Mesendoderm (in vitro differentiated cells): ENCODE results near the gene TRAK1.
A peak's percentile ranks its signal among the peaks of the same experiment; 100 is the strongest.

Experiments
- DNase-seq: peaks from one replicate; pipeline ENCODE4 v3.0.0; 2013
- H2AK5ac ChIP-seq: 2 replicates; pipeline ENCODE4 v1.6.1; 2013; ENCODE audit warnings: low read length, inconsistent platforms
- H2BK120ac ChIP-seq: 2 replicates; pipeline ENCODE4 v1.6.1; 2013; ENCODE audit warnings: low read depth, mild to moderate bottlenecking, low read length, moderate library complexity, mixed read lengths
- H2BK15ac ChIP-seq: replicated peaks from 2 replicates; pipeline ENCODE4 v1.6.1; 2013; ENCODE audit warnings: low read depth, mild to moderate bottlenecking, moderate library complexity
- H2BK5ac ChIP-seq: 2 replicates; pipeline ENCODE4 v1.6.1; 2013; ENCODE audit warnings: low read length, inconsistent platforms
- H3K18ac ChIP-seq: 2 replicates; pipeline ENCODE4 v1.6.1; 2013; ENCODE audit warnings: mild to moderate bottlenecking, low read length, mixed read lengths
- H3K23ac ChIP-seq: one replicate; pipeline ENCODE4 v1.6.1; 2013; ENCODE audit warnings: low read length
- H3K27ac ChIP-seq: 2 replicates; pipeline ENCODE4 v1.5.1; 2013; ENCODE audit warnings: low read depth, mild to moderate bottlenecking, inconsistent platforms, low read length, moderate library complexity
- H3K27me3 ChIP-seq: 2 replicates; pipeline ENCODE4 v1.6.1; 2013; ENCODE audit warnings: low read length, control low read depth, mild to moderate bottlenecking, inconsistent platforms; ENCODE audit not compliant: insufficient read depth, poor library complexity
- H3K36me3 ChIP-seq: 2 replicates; pipeline ENCODE4 v1.6.1; 2013; ENCODE audit warnings: low read length, inconsistent platforms; ENCODE audit not compliant: control insufficient read depth, insufficient read depth
- H3K4ac ChIP-seq: one replicate; pipeline ENCODE4 v1.6.1; 2013; ENCODE audit warnings: low read depth, mild to moderate bottlenecking, low read length, moderate library complexity
- H3K4me1 ChIP-seq: 2 replicates; pipeline ENCODE4 v1.6.1; 2013; ENCODE audit warnings: low read depth, low read length, inconsistent platforms; ENCODE audit not compliant: control insufficient read depth
- H3K4me2 ChIP-seq: 2 replicates; pipeline ENCODE4 v1.6.1; 2013; ENCODE audit warnings: low read length
- H3K4me3 ChIP-seq: 2 replicates; pipeline ENCODE4 v1.5.1; 2013; ENCODE audit warnings: mild to moderate bottlenecking, low read length
- H3K56ac ChIP-seq: one replicate; pipeline ENCODE4 v1.6.1; 2013; ENCODE audit warnings: low read length
- H3K79me1 ChIP-seq: 2 replicates; pipeline ENCODE4 v1.6.1; 2013; ENCODE audit warnings: low read length, inconsistent platforms
- H3K79me2 ChIP-seq: 2 replicates; pipeline ENCODE4 v1.6.1; 2013; ENCODE audit warnings: mild to moderate bottlenecking, low read length; ENCODE audit not compliant: control insufficient read depth, insufficient read depth
- H3K9ac ChIP-seq: 2 replicates; pipeline ENCODE4 v1.6.1; 2013; ENCODE audit warnings: low read length, inconsistent platforms
- H4K5ac ChIP-seq: one replicate; pipeline ENCODE4 v1.6.1; 2013; ENCODE audit warnings: low read length
- H4K8ac ChIP-seq: one replicate; pipeline ENCODE4 v1.6.1; 2013; ENCODE audit warnings: low read depth, mild to moderate bottlenecking, control low read depth, low read length, moderate library complexity
- WGBS: extraction: QIAGEN DNeasy Blood & Tissue Kit; methylation state at CpG from one replicate; pipeline ENCODE4 v1.1.7; 2013; ENCODE audit warnings: low lambda C conversion rate, missing lambda C conversion rate; ENCODE audit not compliant: insufficient coverage; ENCODE audit errors: extremely low coverage; 5-methylcytosine and 5-hydroxymethylcytosine counted together

Gene TRAK1

DNA sequence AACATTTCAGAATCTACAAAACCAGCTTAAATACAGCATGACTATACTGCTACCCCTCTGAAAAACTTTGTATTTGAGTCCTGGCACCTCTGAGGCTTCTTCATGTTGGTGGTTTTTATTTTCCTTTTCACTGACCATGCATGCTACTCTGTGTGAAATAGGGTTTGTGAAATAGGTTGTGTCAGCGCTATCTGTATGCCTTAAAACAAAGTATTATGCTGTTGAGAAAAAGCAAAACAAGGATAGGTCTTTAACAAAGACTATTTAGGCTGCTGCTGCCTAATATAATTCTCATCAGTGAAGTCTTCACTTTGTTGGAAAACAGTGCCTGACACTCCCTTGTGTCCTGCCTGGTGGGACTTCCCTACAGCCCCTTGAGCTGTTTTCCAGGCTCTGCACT is 28.7 kb upstream of the TRAK1 start:
- H3K27ac ChIP-seq, result no peak overlapping the region
- no peak overlapping the region for H2BK5ac ChIP-seq
- no peak overlapping the region for H3K4me2 ChIP-seq
- H3K79me2 ChIP-seq, result no peaks in the 10 kb centered on the region
- no peak overlapping the region for H2AK5ac ChIP-seq
- H3K79me1 ChIP-seq, result peaks cover 2% of the 10 kb centered on the region
- H3K4ac ChIP-seq, result no peak overlapping the region
- no peak overlapping the region for H3K18ac ChIP-seq
- no CpG with 5 or more reads among the region's 1 CpG for WGBS
- no peak overlapping the region for H3K9ac ChIP-seq
- H2BK120ac ChIP-seq, result no peak overlapping the region
- no peak overlapping the region for H3K23ac ChIP-seq
- H4K8ac ChIP-seq, result no peak overlapping the region
- no peak overlapping the region for H3K56ac ChIP-seq
- no peak overlapping the region for H3K4me3 ChIP-seq
- H2BK15ac ChIP-seq, result no peak overlapping the region
- no peaks in the 10 kb centered on the region for H3K27me3 ChIP-seq
- peaks cover 5% of the 10 kb centered on the region for H3K4me1 ChIP-seq
- DNase-seq, result no peak
- no peaks in the 10 kb centered on the region for H3K36me3 ChIP-seq
- H4K5ac ChIP-seq, result no peak overlapping the region

GRCh38 chr3:42063888-42064287 is 27.3 kb upstream of the TRAK1 start:
- Histone ChIP-seq H3K9ac (no peak overlapping the region), H3K23ac (no peak overlapping the region), H3K56ac (no peak overlapping the region), H3K4me3 (no peak overlapping the region), H4K8ac (no peak overlapping the region), H3K18ac (no peak overlapping the region), H2BK5ac (no peak overlapping the region), H2BK120ac (no peak overlapping the region), H3K4ac (peak overlapping the region; percentile 49), H3K4me1 (peaks cover 5% of the 10 kb centered on the region), H3K36me3 (no peaks in the 10 kb centered on the region), H3K27ac (no peak overlapping the region), H2BK15ac (no peak overlapping the region), H4K5ac (no peak overlapping the region), H3K79me1 (peaks cover 2% of the 10 kb centered on the region), H3K4me2 (no peak overlapping the region), H3K79me2 (peaks cover 1% of the 10 kb centered on the region), H2AK5ac (no peak overlapping the region), H3K27me3 (no peaks in the 10 kb centered on the region)
- no peak for DNase-seq
- WGBS, result no CpG with 5 or more reads among the region's 6 CpGs

DNA sequence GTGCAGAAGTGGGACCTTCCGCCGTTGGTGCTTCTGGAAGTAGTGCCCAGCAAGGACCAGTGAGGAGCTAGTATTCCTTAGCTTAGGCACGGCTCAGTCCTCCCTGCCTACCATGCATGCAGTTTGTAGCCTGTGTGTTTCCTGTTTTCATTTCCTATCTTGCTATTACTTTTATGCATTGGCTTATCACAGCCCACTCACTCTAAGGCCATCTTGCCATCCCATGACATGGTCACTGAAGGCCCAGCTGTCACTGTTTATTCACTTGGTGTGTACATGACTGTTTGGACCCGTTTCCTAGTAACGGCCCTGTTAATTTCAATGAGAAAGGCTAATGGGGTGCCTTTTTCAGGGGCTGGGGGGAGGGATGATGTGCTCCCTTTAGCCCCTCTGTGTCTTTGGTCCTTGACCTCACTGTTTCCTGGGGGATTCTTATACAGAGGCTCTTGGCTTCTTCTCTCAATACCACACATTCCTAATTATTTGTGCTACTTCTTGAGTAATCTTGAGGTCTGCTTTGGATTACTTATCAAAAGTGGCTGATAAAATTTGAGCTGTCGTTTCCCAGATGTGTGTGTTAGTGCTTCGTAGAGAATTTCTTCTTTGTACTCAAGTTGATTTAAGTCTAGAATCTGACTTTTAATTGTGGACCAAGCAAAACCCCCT is 24.5 kb upstream of the TRAK1 start:
- Histone ChIP-seq H3K4ac (no peak overlapping the region), H2AK5ac (no peak overlapping the region), H3K36me3 (no peaks in the 10 kb centered on the region), H3K27ac (no peak overlapping the region), H3K79me2 (peaks cover 2% of the 10 kb centered on the region), H2BK15ac (no peak overlapping the region), H3K79me1 (peaks cover 6% of the 10 kb centered on the region), H3K18ac (no peak overlapping the region), H4K8ac (no peak overlapping the region), H3K27me3 (no peaks in the 10 kb centered on the region), H3K4me3 (no peak overlapping the region), H3K23ac (peak overlapping the region; percentile 98), H3K4me1 (peaks cover 9% of the 10 kb centered on the region), H3K4me2 (no peak overlapping the region), H4K5ac (no peak overlapping the region), H3K9ac (no peak overlapping the region), H3K56ac (peak overlapping the region; percentile 25), H2BK120ac (no peak overlapping the region), H2BK5ac (no peak overlapping the region)
- no CpG with 5 or more reads among the region's 7 CpGs for WGBS
- peak; percentile 71 for DNase-seq

GRCh38 chr3:42067326-42067725 is 23.8 kb upstream of the TRAK1 start:
- Histone ChIP-seq H3K4me1 (peaks cover 11% of the 10 kb centered on the region), H3K9ac (no peak overlapping the region), H3K4me2 (no peak overlapping the region), H3K23ac (no peak overlapping the region), H2AK5ac (no peak overlapping the region), H2BK5ac (no peak overlapping the region), H4K8ac (no peak overlapping the region), H3K27ac (no peak overlapping the region), H3K27me3 (no peaks in the 10 kb centered on the region), H3K4ac (no peak overlapping the region), H3K56ac (no peak overlapping the region), H4K5ac (no peak overlapping the region), H3K18ac (no peak overlapping the region), H3K79me1 (peaks cover 6% of the 10 kb centered on the region), H3K4me3 (no peak overlapping the region), H3K36me3 (no peaks in the 10 kb centered on the region), H2BK15ac (no peak overlapping the region), H2BK120ac (no peak overlapping the region), H3K79me2 (peaks cover 2% of the 10 kb centered on the region)
- DNase-seq, result no peak
- WGBS, result no CpG with 5 or more reads among the region's 3 CpGs

DNA sequence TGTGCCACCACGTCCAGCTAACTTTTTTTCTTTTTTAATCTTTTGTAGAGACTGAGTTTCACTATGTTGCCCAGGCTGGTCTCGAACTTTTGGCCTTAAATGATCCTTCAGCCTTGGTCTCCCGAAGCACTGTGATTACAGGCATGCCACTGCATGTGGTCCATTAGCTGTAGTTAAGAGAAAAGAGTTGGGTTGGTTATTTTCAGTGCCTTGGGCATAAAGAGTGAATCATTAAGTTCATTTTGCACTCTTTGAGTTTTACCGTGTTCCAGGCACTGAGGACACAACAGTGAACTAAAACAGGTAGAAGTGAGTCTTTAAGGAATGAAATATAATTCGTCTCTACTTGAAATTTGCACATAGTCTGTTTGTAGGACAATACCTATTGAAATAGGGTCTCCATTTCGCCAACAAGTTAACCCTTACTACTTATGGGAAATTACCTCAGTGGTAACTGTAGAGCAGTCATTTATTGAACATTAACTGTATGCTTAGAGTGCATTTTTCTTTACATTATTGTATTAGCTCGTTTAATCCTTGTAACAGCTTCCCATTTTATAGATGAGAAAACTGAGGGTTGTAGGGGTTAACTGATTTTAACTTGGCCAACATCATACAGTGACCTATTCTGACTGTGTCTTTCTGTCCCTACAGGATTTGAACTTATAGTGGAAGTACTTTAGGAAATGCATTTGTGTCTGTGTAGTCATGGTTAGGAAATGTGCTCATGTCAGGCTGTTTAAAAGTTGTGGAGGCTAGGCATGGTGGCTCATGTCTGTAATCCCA is 22.7 kb upstream of the TRAK1 start:
- Histone ChIP-seq H4K8ac (no peak overlapping the region), H3K4ac (no peak overlapping the region), H2BK120ac (no peak overlapping the region), H3K4me2 (no peak overlapping the region), H2AK5ac (no peak overlapping the region), H3K56ac (no peak overlapping the region), H3K36me3 (no peaks in the 10 kb centered on the region), H3K9ac (no peak overlapping the region), H3K79me1 (peaks cover 8% of the 10 kb centered on the region), H3K27me3 (no peaks in the 10 kb centered on the region), H3K79me2 (peaks cover 6% of the 10 kb centered on the region), H3K18ac (no peak overlapping the region), H2BK15ac (no peak overlapping the region), H2BK5ac (no peak overlapping the region), H3K27ac (no peak overlapping the region), H3K4me3 (no peak overlapping the region), H3K23ac (no peak overlapping the region), H4K5ac (no peak overlapping the region), H3K4me1 (peaks cover 11% of the 10 kb centered on the region)
- DNase-seq, result no peak
- no CpG with 5 or more reads among the region's 7 CpGs for WGBS
